Fibroblast of lung (primary cell): ENCODE measurements around the gene TMEM178B. TPM values are rescaled to one million over a fixed set of nuclear protein-coding genes. Genes with fewer than 3 reads are reported as not detected.

ENCODE experiments used
- DNase-seq, 2 donors: peaks; one replicate each; pipeline versions ENCODE4 v3.0.0 to v3.0.0-alpha.2; 2010; ENCODE audit warnings: low read depth in 2 of 2
- H2AFZ ChIP-seq: 2 replicates; pipeline ENCODE4 v1.5.1; 2012; ENCODE audit warnings: low read length, control low read depth, inconsistent platforms
- H3K27ac ChIP-seq: 2 replicates; pipeline ENCODE4 v1.5.1; 2011; ENCODE audit warnings: low read length, control low read depth; ENCODE audit not compliant: insufficient read depth
- H3K27me3 ChIP-seq: 2 replicates; pipeline ENCODE4 v1.5.1; 2011; ENCODE audit warnings: mild to moderate bottlenecking, low read length; ENCODE audit not compliant: control insufficient read depth, insufficient read depth
- H3K36me3 ChIP-seq: 2 replicates; pipeline ENCODE4 v1.5.1; 2011; ENCODE audit warnings: low read length; ENCODE audit not compliant: control insufficient read depth, insufficient read depth
- H3K4me1 ChIP-seq: 2 replicates; pipeline ENCODE4 v1.5.1; 2011; ENCODE audit warnings: low read length; ENCODE audit not compliant: control insufficient read depth, insufficient read depth; ENCODE audit errors: extremely low read depth
- H3K4me2 ChIP-seq: 2 replicates; pipeline ENCODE4 v1.5.1; 2011; ENCODE audit warnings: low read length, control low read depth; ENCODE audit not compliant: insufficient read depth; ENCODE audit errors: extremely low read depth
- H3K4me3 ChIP-seq, 4 experiments: fragments of 200-600 bp in 1 of 4; sonication (generic) in 1 of 4; replicated peaks in 1 of 4; 2 replicates each; pipeline ENCODE4 v1.5.1; 2011 to 2016; ENCODE audit warnings: low read length in 4 of 4, low read depth in 3 of 4, mild to moderate bottlenecking in 3 of 4, control low read depth in 2 of 4, inconsistent platforms in 1 of 4, mixed read lengths in 1 of 4; ENCODE audit not compliant: insufficient read depth in 1 of 4; ENCODE audit errors: control extremely low read depth in 1 of 4
- H3K79me2 ChIP-seq: 2 replicates; pipeline ENCODE4 v1.5.1; 2012; ENCODE audit warnings: mild to moderate bottlenecking, low read length, inconsistent platforms; ENCODE audit not compliant: control insufficient read depth, insufficient read depth
- H3K9ac ChIP-seq: 2 replicates; pipeline ENCODE4 v1.5.1; 2011; ENCODE audit warnings: mild to moderate bottlenecking, low read length, control low read depth; ENCODE audit not compliant: insufficient read depth
- H3K9me3 ChIP-seq: 2 replicates; pipeline ENCODE4 v1.5.1; 2012; ENCODE audit warnings: low read depth, low read length; ENCODE audit not compliant: control insufficient read depth, insufficient read depth
- H4K20me1 ChIP-seq: 2 replicates; pipeline ENCODE4 v1.5.1; 2011; ENCODE audit warnings: low read length; ENCODE audit not compliant: control insufficient read depth, insufficient read depth; ENCODE audit errors: extremely low read depth
- EZH2 ChIP-seq: IDR thresholded peaks from 2 replicates; pipeline ENCODE4 v1.5.1; 2012; ENCODE audit warnings: low read length, control low read depth, mild to moderate bottlenecking; ENCODE audit errors: missing control alignments
- polyA plus RNA-seq, 2 donors: library from polyadenylated mRNA; depleted of rRNA in 1 of 2; stranded (reverse) in 1 of 2; unstranded in 1 of 2; fragments of >200 nt; gene quantifications; 2 replicates each; pipeline ENCODE4 v1.2.1, GENCODE V29; 2011 to 2012; ENCODE audit warnings: missing spikeins in 1 of 2
- total RNA-seq: library from RNA; depleted of rRNA; stranded (reverse); fragments of >200 nt; gene quantifications from 2 replicates; pipeline ENCODE4 v1.2.1, GENCODE V29; 2014
- TF ChIP-seq, protein P1 (sequence below), 2 donors: IDR thresholded peaks in 1 of 2; conservative IDR thresholded peaks in 1 of 2; 1 replicate in 1 of 2; 2 replicates in 1 of 2; pipeline ENCODE4 v1.5.1; 2011 to 2012; ENCODE audit warnings: low read length in 2 of 2, control low read depth in 1 of 2, inconsistent platforms in 1 of 2, low read depth in 1 of 2, mild to moderate bottlenecking in 1 of 2

TMEM178B gene
- total and polyA plus RNA-seq, 2 donors (not counting 1 experiment from before 2014, with no cell fraction given) = under 0.01 to 0.14 TPM

DNA sequence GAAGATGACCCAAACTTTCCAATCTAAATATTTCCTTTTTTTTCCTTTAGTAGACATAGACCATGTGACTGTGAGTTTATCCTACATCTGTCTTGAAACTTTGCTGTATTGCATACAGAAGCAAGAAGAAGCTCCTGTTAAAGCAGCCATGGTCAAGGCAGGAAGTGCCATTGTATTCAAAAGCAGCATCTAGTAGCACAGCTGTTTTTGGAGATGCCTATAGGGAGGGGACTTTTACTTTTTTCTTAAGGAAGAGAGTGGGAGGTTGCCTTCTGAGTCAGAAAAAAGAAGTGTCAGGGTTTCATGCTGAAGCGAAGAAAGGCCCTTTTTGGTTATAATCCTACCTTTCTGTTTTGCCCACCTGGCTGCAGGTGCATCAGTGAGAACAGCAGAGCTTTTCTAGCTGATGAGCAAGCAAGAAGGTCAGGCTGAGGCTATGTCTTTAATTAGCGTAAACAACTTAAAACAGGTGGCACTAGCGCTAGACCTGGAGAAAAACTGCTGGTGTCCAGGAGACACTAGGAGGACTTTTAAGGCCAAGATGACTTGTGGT lies 243.2 kb downstream of the TMEM178B start:
- H3K27me3 ChIP-seq = no peaks in the 10 kb centered on the region
- H3K4me1 ChIP-seq = no peaks in the 10 kb centered on the region
- H2AFZ ChIP-seq = no peak overlapping the region
- H3K4me2 ChIP-seq = no peak overlapping the region
- no peaks in the 10 kb centered on the region for H3K79me2 ChIP-seq
- H3K9ac ChIP-seq = no peak overlapping the region
- H3K27ac ChIP-seq = no peak overlapping the region
- H3K36me3 ChIP-seq = no peaks in the 10 kb centered on the region
- TF ChIP-seq, protein P1, sequence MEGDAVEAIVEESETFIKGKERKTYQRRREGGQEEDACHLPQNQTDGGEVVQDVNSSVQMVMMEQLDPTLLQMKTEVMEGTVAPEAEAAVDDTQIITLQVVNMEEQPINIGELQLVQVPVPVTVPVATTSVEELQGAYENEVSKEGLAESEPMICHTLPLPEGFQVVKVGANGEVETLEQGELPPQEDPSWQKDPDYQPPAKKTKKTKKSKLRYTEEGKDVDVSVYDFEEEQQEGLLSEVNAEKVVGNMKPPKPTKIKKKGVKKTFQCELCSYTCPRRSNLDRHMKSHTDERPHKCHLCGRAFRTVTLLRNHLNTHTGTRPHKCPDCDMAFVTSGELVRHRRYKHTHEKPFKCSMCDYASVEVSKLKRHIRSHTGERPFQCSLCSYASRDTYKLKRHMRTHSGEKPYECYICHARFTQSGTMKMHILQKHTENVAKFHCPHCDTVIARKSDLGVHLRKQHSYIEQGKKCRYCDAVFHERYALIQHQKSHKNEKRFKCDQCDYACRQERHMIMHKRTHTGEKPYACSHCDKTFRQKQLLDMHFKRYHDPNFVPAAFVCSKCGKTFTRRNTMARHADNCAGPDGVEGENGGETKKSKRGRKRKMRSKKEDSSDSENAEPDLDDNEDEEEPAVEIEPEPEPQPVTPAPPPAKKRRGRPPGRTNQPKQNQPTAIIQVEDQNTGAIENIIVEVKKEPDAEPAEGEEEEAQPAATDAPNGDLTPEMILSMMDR (conservative IDR thresholded peaks at IDR 0.05 in 1 of 2, IDR thresholded peaks at IDR 0.05 in 1 of 2; ENCODE audit: low read depth in 1 of 2, low read length in 2 of 2) = no peak
- no peak for TF ChIP-seq EZH2
- no peaks in the 10 kb centered on the region for H3K9me3 ChIP-seq
- no peak for DNase-seq
- H3K4me3 ChIP-seq = no peak overlapping the region
- no peaks in the 10 kb centered on the region for H4K20me1 ChIP-seq

DNA sequence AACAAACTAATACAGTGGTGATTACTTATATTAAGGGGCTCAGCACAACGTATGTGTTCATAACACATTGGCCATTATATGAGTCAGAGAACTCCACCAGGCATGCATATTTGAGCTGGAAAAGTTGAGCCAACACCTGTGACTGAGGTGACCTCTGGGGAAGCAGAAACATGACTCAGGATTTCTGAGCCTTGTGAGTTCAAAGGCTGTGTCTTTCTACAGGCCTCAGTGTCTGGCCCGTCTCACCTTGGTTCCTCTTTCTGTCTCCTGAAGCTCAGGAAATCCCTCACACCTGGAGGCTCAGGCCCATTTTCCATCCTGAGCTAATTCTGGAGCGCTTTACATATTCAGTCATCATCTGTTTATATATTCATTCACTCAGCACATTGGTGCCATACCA lies 246.4 kb downstream of the TMEM178B start:
- Histone ChIP-seq H2AFZ (no peak overlapping the region), H3K4me1 (no peaks in the 10 kb centered on the region), H3K9me3 (no peaks in the 10 kb centered on the region), H3K4me3 (no peak overlapping the region), H3K27me3 (no peaks in the 10 kb centered on the region), H3K27ac (no peak overlapping the region), H4K20me1 (no peaks in the 10 kb centered on the region), H3K9ac (no peak overlapping the region), H3K36me3 (no peaks in the 10 kb centered on the region), H3K79me2 (no peaks in the 10 kb centered on the region), H3K4me2 (no peak overlapping the region)
- peak in 1 of 2 donors; percentile 2 for DNase-seq
- TF ChIP-seq EZH2 = no peak
- TF ChIP-seq, protein P1 (conservative IDR thresholded peaks at IDR 0.05 in 1 of 2, IDR thresholded peaks at IDR 0.05 in 1 of 2; ENCODE audit: low read depth in 1 of 2, low read length in 2 of 2) = no peak

DNA sequence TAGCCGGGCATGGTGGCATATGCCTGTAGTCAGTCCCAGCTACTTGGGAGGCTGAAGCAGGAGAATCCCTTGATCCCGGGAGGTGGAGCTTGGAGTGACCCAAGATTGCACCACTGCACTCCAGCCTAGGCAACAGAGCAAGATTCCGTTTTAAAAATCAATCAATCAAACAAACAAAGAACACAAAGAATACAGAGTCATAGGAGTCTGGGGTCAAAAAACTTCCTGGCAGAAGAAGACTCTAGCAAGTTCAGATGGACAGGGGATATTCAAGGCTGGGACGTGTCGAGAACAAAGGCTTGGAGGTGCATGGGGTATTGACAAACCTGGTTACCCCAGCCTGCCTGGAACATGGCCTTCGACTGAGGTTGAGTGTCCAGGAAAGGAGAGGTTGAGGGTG lies 248.5 kb downstream of the TMEM178B start:
- Histone ChIP-seq H3K27me3 (no peaks in the 10 kb centered on the region), H3K79me2 (no peaks in the 10 kb centered on the region), H3K27ac (no peak overlapping the region), H4K20me1 (no peaks in the 10 kb centered on the region), H3K4me3 (no peak overlapping the region), H3K9ac (no peak overlapping the region), H3K36me3 (no peaks in the 10 kb centered on the region), H3K4me2 (no peak overlapping the region), H3K4me1 (no peaks in the 10 kb centered on the region), H3K9me3 (no peaks in the 10 kb centered on the region), H2AFZ (no peak overlapping the region)
- TF ChIP-seq, protein P1 (conservative IDR thresholded peaks at IDR 0.05 in 1 of 2, IDR thresholded peaks at IDR 0.05 in 1 of 2; ENCODE audit: low read depth in 1 of 2, low read length in 2 of 2) = no peak
- no peak for TF ChIP-seq EZH2
- no peak for DNase-seq
